Measurements from ENCODE around the gene MED27. TPM values are rescaled to one million over a fixed set of nuclear protein-coding genes. Genes with fewer than 3 reads are reported as not detected.

The MED27 gene
- total and polyA plus RNA-seq, 2 of the 8 experiments (the other 6 are each of a cell fraction or from before 2014, with no cell fraction given), result 29.9 to 56.5 TPM

GRCh38 chr9:131876486-131876885 lies 203.2 kb downstream of the MED27 start:
- FAIRE-seq (no peak), DNase-seq (ENCODE audit: low read depth in 1 of 2, low spot score in 2 of 2) (no peak)
- Histone ChIP-seq H3K23me2 (ENCODE audit: low read depth, low read length) (no peaks in the 10 kb centered on the region), H3K14ac (ENCODE audit: insufficient read length) (no peak overlapping the region), H3K4me2 (ENCODE audit: insufficient read depth in 1 of 2, low read depth in 2 of 2, low read length in 2 of 2) (no peak overlapping the region), H3K79me2 (ENCODE audit: control insufficient read depth in 1 of 2, insufficient read depth in 2 of 2, low read length in 2 of 2) (no peaks in the 10 kb centered on the region), H3K9ac (replicated peaks in 1 of 4; ENCODE audit: extremely low read depth in 1 of 4, low read depth in 3 of 4, low read length in 3 of 4) (no peak overlapping the region), H3K27ac (ENCODE audit: low read depth, low read length) (no peak overlapping the region), H3K27me3 (replicated peaks in 1 of 4; ENCODE audit: control insufficient read depth in 3 of 4, extremely low read depth in 1 of 4, insufficient read depth in 3 of 4, low read length in 3 of 4) (no peaks in the 10 kb centered on the region), H2BK120ac (replicated peaks; ENCODE audit: low read depth, low read length) (no peak overlapping the region), H4K5ac (ENCODE audit: insufficient read length, low read depth, low read length) (no peak overlapping the region), H4K91ac (replicated peaks; ENCODE audit: insufficient read length, low read length) (no peak overlapping the region), H3K4me1 (replicated peaks in 1 of 4; ENCODE audit: control insufficient read depth in 3 of 4, insufficient read depth in 4 of 4, low read length in 3 of 4) (peaks cover 0 to 6% (median 5%) of the 10 kb centered on the region in 4 experiments; a peak in 4 of 7 replicates), H2AK5ac (ENCODE audit: low read depth, low read length) (no peak overlapping the region), H2BK20ac (ENCODE audit: low read length) (no peak overlapping the region), H3K18ac (ENCODE audit: extremely low read depth, low read length) (no peak overlapping the region), H2AFZ (ENCODE audit: low read length) (no peak overlapping the region), H3K56ac (replicated peaks; ENCODE audit: insufficient read length, low read depth, low read length) (no peak overlapping the region), H3K23ac (ENCODE audit: insufficient read length) (no peak overlapping the region), H2BK15ac (ENCODE audit: low read length) (no peak overlapping the region), H2BK12ac (ENCODE audit: low read depth, low read length) (no peak overlapping the region), H3K9me3 (ENCODE audit: insufficient read depth in 2 of 2, low read depth in 1 of 2, low read length in 1 of 2) (no peaks in the 10 kb centered on the region), H4K8ac (ENCODE audit: extremely low read depth, insufficient read depth, low read length) (no peak overlapping the region), H4K20me1 (replicated peaks in 1 of 2; ENCODE audit: control insufficient read depth in 1 of 2, insufficient read depth in 2 of 2, low read length in 2 of 2) (no peaks in the 10 kb centered on the region), H3K4me3 (ENCODE audit: extremely low read depth in 1 of 4, insufficient read depth in 2 of 4, low read depth in 3 of 4, low read length in 4 of 4) (no peak overlapping the region), H3K79me1 (ENCODE audit: low read depth, low read length) (no peaks in the 10 kb centered on the region), H2BK5ac (ENCODE audit: low read depth, low read length) (no peak overlapping the region), H3K36me3 (ENCODE audit: control insufficient read depth in 2 of 4, insufficient read depth in 4 of 4, low read length in 3 of 4) (no peaks in the 10 kb centered on the region), H3K4ac (replicated peaks; ENCODE audit: insufficient read length, low read depth, low read length) (no peak overlapping the region)
- 90% methylated on average over 16 of the region's 16 CpGs; no CpG with 5 or more reads in 1 of the 2 experiments for WGBS, 2 experiments (ENCODE audit: extremely low coverage in 1 of 2, insufficient coverage in 1 of 2, insufficient read length in 1 of 2, insufficient replicate concordance in 2 of 2, low coverage in 1 of 2, low lambda C conversion rate in 2 of 2, missing lambda C conversion rate in 1 of 2)
- POLR2A ChIA-PET (ENCODE audit: partially characterized antibody), result no interaction called here
- CTCF ChIA-PET (ENCODE audit: partially characterized antibody), result interaction anchor here (1.3 to 1.6 kb wide), 2 partner anchors 11 to 78 kb away, joined by 4 to 6 read pairs; no protein-coding TSS in a partner anchor
- no peak for TF ChIP-seq JUN (IDR thresholded peaks at IDR 0.05; ENCODE audit: low read depth, low read length)
- TF ChIP-seq GTF2F1 (IDR thresholded peaks at IDR 0.05; ENCODE audit: borderline replicate concordance, low read depth, low read length), result no peak
